AG04450 (cell line): ENCODE data around the gene ADAT2. TPM values are rescaled to one million over a fixed set of nuclear protein-coding genes. Genes with fewer than 3 reads are reported as not detected.

Experiments
- CTCF ChIA-PET: fragments of 300-600, 350-600 bp; formaldehyde crosslinking; extraction: SDS; loops from one replicate; lab custom pipeline; 2022; ENCODE audit warnings: antibody characterized with exemption, inconsistent platforms; lab: Charles Lee
- POLR2A ChIA-PET: fragments of 350-600 bp; formaldehyde crosslinking; extraction: SDS; loops from one replicate; lab custom pipeline; 2021; ENCODE audit warnings: antibody characterized with exemption, inconsistent platforms; lab: Yijun Ruan, JAX
- DNase-seq: peaks from one replicate; pipeline ENCODE4 v3.0.0-alpha.2; 2011; ENCODE audit warnings: low read depth, low spot score
- H3K27ac ChIP-seq: one replicate; pipeline ENCODE4 v1.5.1; 2012; ENCODE audit warnings: low read depth, low read length, control low read depth
- H3K27me3 ChIP-seq: one replicate; pipeline ENCODE4 v1.6.0; 2012; ENCODE audit warnings: low read length; ENCODE audit not compliant: control insufficient read depth, insufficient read depth
- H3K4me3 ChIP-seq: 2 replicates; pipeline ENCODE4 v1.5.1; 2011; ENCODE audit warnings: mild to moderate bottlenecking, low read depth, low read length, control low read depth
- H3K9me3 ChIP-seq: 2 replicates; pipeline ENCODE4 v1.5.1; 2012; ENCODE audit warnings: low read length; ENCODE audit not compliant: control insufficient read depth, insufficient read depth
- CTCF ChIP-seq: IDR thresholded peaks from 2 replicates; pipeline ENCODE4 v1.5.1; 2011; ENCODE audit warnings: low read depth, low read length, control low read depth, inconsistent platforms
- polyA minus RNA-seq: library from RNA; depleted of rRNA, polyadenylated mRNA; stranded (reverse); fragments of >200 nt; gene quantifications from 2 replicates; pipeline ENCODE4 v1.2.3, GENCODE V29; 2011; rRNA and poly(A)+ RNA removed
- polyA plus RNA-seq: library from polyadenylated mRNA; depleted of rRNA; stranded (reverse); fragments of >200 nt; gene quantifications from 2 replicates; pipeline ENCODE4 v1.2.3, GENCODE V29; 2011; rRNA removed

ADAT2 gene
- 4.3 and 5.6 TPM in 2 replicates for polyA plus RNA-seq
- 2.3 and 3.2 TPM in 2 replicates for polyA minus RNA-seq

GRCh38 chr6:143450453-143451371 lies at the start of gene ADAT2, which contains the start of gene PEX3:
ADAT2 (minus strand) TSS chr6:143450695; CDS start chr6:143450658, 37 bp downstream.
PEX3 (plus strand) TSS chr6:143450805; CDS start chr6:143451043, 238 bp downstream.
- Histone ChIP-seq H3K9me3 (no peaks in the 10 kb centered on the region), H3K27ac (peak within 1 kb of the TSS; percentile 68), H3K27me3 (no peaks in the 10 kb centered on the region), H3K4me3 (peak within 1 kb of the TSS; percentile 95)
- no peak for TF ChIP-seq CTCF
- peak; percentile 81 for DNase-seq
- POLR2A ChIA-PET = interaction anchor here (1.0 to 1.6 kb wide), 3 partner anchors 9 to 85 kb away, joined by 3 to 6 read pairs (median 3); no protein-coding TSS in a partner anchor
- CTCF ChIA-PET = no interaction called here

DNA sequence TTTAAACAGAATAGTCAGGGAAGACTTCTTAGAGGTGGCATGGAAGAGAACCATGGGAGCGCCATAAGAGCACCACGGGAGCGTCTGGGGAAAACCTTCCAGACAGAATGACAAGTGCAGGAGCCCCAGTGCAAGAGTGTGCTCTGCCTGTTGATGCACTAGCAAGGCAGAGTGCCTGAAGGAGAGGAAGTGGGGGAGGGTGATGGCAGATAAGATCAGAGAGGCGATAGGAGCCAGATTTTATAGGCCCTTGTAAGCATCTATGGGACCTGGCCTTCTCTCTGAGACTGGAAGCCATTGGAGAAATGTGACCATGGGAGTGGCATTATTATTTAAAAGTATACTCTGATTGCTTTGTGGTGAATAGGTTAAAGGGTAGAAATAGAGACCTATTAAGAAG lies 47.9 kb upstream of the ADAT2 start:
- H3K9me3 ChIP-seq = no peaks in the 10 kb centered on the region
- no peak for TF ChIP-seq CTCF
- ChIA-PET POLR2A (no interaction called here), CTCF (interaction anchor here (0.6 kb wide), 2 partner anchors 30 to 73 kb away, joined by 3 to 5 read pairs; no protein-coding TSS in a partner anchor)
- H3K4me3 ChIP-seq = no peak overlapping the region
- H3K27ac ChIP-seq = no peak overlapping the region
- no peak for DNase-seq
- no peaks in the 10 kb centered on the region for H3K27me3 ChIP-seq

DNA sequence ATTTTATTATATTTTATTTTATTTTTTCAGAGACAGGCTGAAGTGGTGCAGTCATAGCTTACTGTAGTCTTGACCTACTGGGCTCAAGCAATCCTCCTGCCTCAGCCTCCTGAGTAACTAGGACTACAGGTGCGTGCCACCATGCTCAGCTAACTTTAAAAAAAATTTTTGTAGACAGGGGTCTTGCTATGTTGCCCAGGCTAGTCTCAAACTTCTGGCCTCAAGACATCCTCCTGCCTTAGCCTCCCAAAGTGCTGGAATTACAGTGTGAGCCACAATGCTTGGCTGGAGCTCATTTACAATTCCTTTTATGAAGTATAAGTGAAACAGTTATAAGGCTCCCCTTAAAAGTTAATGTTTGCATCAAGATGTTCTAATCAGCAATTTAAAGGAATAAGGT lies 46.5 kb upstream of the ADAT2 start:
- ChIA-PET POLR2A (no interaction called here), CTCF (no interaction called here)
- no peak for TF ChIP-seq CTCF

GRCh38 chr6:143490775-143491174 lies 40.3 kb upstream of the ADAT2 start:
- DNase-seq = no peak
- H3K27me3 ChIP-seq = no peaks in the 10 kb centered on the region
- CTCF ChIA-PET = no interaction called here
- no peak for TF ChIP-seq CTCF
- no peaks in the 10 kb centered on the region for H3K9me3 ChIP-seq
- H3K4me3 ChIP-seq = no peak overlapping the region
- POLR2A ChIA-PET = no interaction called here
- H3K27ac ChIP-seq = no peak overlapping the region

More for the DNA sequence above, 46.5 kb upstream of the ADAT2 start:
- Histone ChIP-seq H3K9me3 (no peaks in the 10 kb centered on the region), H3K27me3 (no peaks in the 10 kb centered on the region), H3K4me3 (no peak overlapping the region), H3K27ac (no peak overlapping the region)
- no peak for DNase-seq

GRCh38 chr6:143490244-143490643 lies 39.7 kb upstream of the ADAT2 start:
- CTCF ChIA-PET = interaction anchor here (0.9 kb wide), 1 partner anchor 523 kb away, joined by 3 read pairs; no protein-coding TSS in a partner anchor
- no peaks in the 10 kb centered on the region for H3K27me3 ChIP-seq
- POLR2A ChIA-PET = no interaction called here

More at GRCh38 chr6:143490244-143490643, 39.7 kb upstream of the ADAT2 start:
- H3K4me3 ChIP-seq = no peak overlapping the region
- TF ChIP-seq CTCF = no peak
- no peaks in the 10 kb centered on the region for H3K9me3 ChIP-seq
- DNase-seq = no peak
- no peak overlapping the region for H3K27ac ChIP-seq
